NOMO-1 treated with DMSO at 0.1 percent for 48 hours (cell line): ENCODE results near the gene DPPA5.
"Not testable (repeated sequence)": the region's sequence is repeated elsewhere in the genome, so short reads cannot be mapped to it uniquely, and the experiment has no call there.

Experiments
- DNase-seq: peaks from one replicate; lab custom pipeline; 2025; ENCODE audit not compliant: unreplicated experiment; lab: John Stamatoyannopoulos, UW

DPPA5 gene

DNA sequence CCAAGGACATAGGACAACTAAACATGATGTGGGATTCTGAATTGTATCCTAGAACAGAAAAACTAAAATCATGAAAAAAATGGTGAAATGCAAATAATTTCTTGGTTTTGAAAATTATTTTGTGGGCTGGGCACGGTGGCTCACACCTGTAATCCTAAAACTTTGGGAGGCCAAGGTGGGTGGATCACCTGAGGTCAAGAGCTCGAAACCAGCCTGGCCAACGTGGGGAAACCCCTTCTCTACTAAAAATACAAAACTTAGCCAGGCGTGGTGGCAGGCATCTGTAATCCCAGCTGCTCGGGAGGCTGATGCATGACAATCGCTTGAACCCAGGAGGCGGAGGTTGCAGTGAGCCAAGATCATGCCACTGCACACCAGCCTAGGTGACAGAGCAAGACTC is 50.3 kb downstream of the DPPA5 start:
- DNase-seq, result not testable (repeated sequence)
